ENCODE data around the gene CES5A. TPM values are rescaled to one million over a fixed set of nuclear protein-coding genes. Genes with fewer than 3 reads are reported as not detected.

CES5A gene
- polyA plus RNA-seq, 3 donors: not detected

DNA sequence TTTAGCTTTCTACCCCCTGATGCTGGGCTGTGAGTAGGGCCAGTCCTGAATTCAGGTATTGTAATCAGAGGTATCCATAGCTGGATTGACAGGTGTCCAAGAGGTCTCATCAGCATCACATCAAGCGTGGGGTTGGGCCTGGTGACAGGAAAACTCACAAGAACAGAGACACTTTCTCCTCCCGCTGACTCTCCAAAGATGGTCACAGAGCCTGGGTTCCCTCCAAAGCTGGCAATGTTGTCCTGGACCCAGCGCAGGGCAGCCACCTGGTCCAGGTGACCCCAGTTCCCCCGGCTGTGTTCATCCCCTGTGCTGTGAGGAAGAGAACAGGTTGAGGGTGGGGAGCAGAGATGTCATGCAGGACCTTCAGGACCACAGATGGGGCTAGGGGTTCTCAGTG, 54.0 kb downstream of the CES5A start:
- Mint-ChIP-seq H3K4me3 (no peak overlapping the region), H3K27me3 (ENCODE audit: low read depth in 3 of 3) (peaks cover 8 to 11% (median 8%) of the 10 kb centered on the region in 3 donors), H3K9me3 (peaks cover 0 to 6% (median 0%) of the 10 kb centered on the region in 7 donors), H3K4me1 (peaks cover 17% of the 10 kb centered on the region), H3K36me3 (peaks cover 76 to 85% of the 10 kb centered on the region in 2 donors), H3K27ac (no peak overlapping the region)
- no peaks in the 10 kb centered on the region for H3K9me3 ChIP-seq (replicated peaks in 1 of 2; ENCODE audit: control insufficient read depth in 1 of 2, insufficient read depth in 1 of 2, low read length in 2 of 2)
- WGBS (ENCODE audit: insufficient coverage): 94% methylated on average over 2 of the region's 4 CpGs
- H3K27ac ChIP-seq (ENCODE audit: low read depth in 1 of 2, low read length in 2 of 2): no peak overlapping the region
- no peaks in the 10 kb centered on the region for H3K79me2 ChIP-seq (ENCODE audit: insufficient read depth, low read length)
- no peak for DNase-seq
- intact Hi-C loops (cut with micrococcal nuclease): no loop called here
- peaks cover 42 to 89% of the 10 kb centered on the region in 2 donors for H3K36me3 ChIP-seq (replicated peaks in 1 of 2; ENCODE audit: control insufficient read depth in 1 of 2, insufficient read depth in 2 of 2, low read length in 2 of 2)
- peaks cover 0 to 5% of the 10 kb centered on the region in 2 donors for H3K27me3 ChIP-seq (ENCODE audit: control insufficient read depth in 2 of 2, insufficient read depth in 2 of 2, low read length in 2 of 2)
- no peak overlapping the region for H2AFZ ChIP-seq (ENCODE audit: insufficient read depth, low read depth, low read length, poor library complexity, severe bottlenecking)
- no peaks in the 10 kb centered on the region for H3K4me1 ChIP-seq (ENCODE audit: control insufficient read depth in 1 of 2, insufficient read depth in 2 of 2, low read length in 2 of 2)
- H3K4me3 ChIP-seq (replicated peaks in 1 of 3; ENCODE audit: low read depth in 2 of 3, low read length in 3 of 3): no peak overlapping the region
- no peak overlapping the region for H3K9ac ChIP-seq (ENCODE audit: insufficient read depth, low read length, poor library complexity, severe bottlenecking)
- TF ChIP-seq, protein P1, sequence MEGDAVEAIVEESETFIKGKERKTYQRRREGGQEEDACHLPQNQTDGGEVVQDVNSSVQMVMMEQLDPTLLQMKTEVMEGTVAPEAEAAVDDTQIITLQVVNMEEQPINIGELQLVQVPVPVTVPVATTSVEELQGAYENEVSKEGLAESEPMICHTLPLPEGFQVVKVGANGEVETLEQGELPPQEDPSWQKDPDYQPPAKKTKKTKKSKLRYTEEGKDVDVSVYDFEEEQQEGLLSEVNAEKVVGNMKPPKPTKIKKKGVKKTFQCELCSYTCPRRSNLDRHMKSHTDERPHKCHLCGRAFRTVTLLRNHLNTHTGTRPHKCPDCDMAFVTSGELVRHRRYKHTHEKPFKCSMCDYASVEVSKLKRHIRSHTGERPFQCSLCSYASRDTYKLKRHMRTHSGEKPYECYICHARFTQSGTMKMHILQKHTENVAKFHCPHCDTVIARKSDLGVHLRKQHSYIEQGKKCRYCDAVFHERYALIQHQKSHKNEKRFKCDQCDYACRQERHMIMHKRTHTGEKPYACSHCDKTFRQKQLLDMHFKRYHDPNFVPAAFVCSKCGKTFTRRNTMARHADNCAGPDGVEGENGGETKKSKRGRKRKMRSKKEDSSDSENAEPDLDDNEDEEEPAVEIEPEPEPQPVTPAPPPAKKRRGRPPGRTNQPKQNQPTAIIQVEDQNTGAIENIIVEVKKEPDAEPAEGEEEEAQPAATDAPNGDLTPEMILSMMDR (IDR thresholded peaks at IDR 0.05): no peak
- H3K4me2 ChIP-seq (replicated peaks; ENCODE audit: extremely low read depth, low read length, poor library complexity, severe bottlenecking): no peak overlapping the region
- H4K20me1 ChIP-seq (ENCODE audit: insufficient read depth, low read length): no peaks in the 10 kb centered on the region

DNA sequence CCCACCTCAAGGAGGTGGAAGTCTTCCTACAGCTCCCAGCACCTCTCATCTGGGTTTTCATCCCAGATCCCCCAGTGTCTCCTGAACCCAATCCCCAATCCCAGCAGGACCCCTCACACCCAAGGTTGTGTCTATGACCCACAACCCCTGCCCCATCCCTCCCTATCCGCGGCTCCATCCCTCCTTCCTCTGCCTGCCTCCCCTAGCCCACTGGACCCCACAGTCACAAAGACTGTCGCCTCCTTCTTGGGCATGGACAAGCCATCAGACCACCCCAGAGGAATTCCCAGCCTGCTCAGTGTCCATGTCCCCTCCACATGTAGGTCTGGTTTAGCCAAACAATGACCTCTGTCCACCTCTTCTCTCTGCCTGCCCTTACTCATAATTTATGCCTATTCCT, 54.6 kb downstream of the CES5A start:
- no peak overlapping the region for H2AFZ ChIP-seq (ENCODE audit: insufficient read depth, low read depth, low read length, poor library complexity, severe bottlenecking)
- intact Hi-C loops (cut with micrococcal nuclease): no loop called here
- peaks cover 76 to 82% of the 10 kb centered on the region in 2 donors for H3K36me3 Mint-ChIP-seq

More for the DNA sequence above, 54.6 kb downstream of the CES5A start:
- DNase-seq: no peak
- peaks cover 14% of the 10 kb centered on the region for H3K4me1 Mint-ChIP-seq
- no peak overlapping the region for H3K4me2 ChIP-seq (replicated peaks; ENCODE audit: extremely low read depth, low read length, poor library complexity, severe bottlenecking)
- no peaks in the 10 kb centered on the region for H3K4me1 ChIP-seq (ENCODE audit: control insufficient read depth in 1 of 2, insufficient read depth in 2 of 2, low read length in 2 of 2)
- peak overlapping the region in 1 of 7 donors; percentile 54 for H3K27ac Mint-ChIP-seq
- H3K9ac ChIP-seq (ENCODE audit: insufficient read depth, low read length, poor library complexity, severe bottlenecking): no peak overlapping the region
- peaks cover 0 to 2% of the 10 kb centered on the region in 2 donors for H3K27me3 ChIP-seq (ENCODE audit: control insufficient read depth in 2 of 2, insufficient read depth in 2 of 2, low read length in 2 of 2)
- H3K27ac ChIP-seq (ENCODE audit: low read depth in 1 of 2, low read length in 2 of 2): no peak overlapping the region
- no peaks in the 10 kb centered on the region for H3K79me2 ChIP-seq (ENCODE audit: insufficient read depth, low read length)
- no peak overlapping the region for H3K4me3 ChIP-seq (replicated peaks in 1 of 3; ENCODE audit: low read depth in 2 of 3, low read length in 3 of 3)
- peaks cover 38 to 89% of the 10 kb centered on the region in 2 donors for H3K36me3 ChIP-seq (replicated peaks in 1 of 2; ENCODE audit: control insufficient read depth in 1 of 2, insufficient read depth in 2 of 2, low read length in 2 of 2)
- H3K27me3 Mint-ChIP-seq (ENCODE audit: low read depth in 3 of 3): peaks cover 7 to 11% (median 8%) of the 10 kb centered on the region in 3 donors
- TF ChIP-seq, protein P1 (IDR thresholded peaks at IDR 0.05): no peak
- H3K9me3 ChIP-seq (replicated peaks in 1 of 2; ENCODE audit: control insufficient read depth in 1 of 2, insufficient read depth in 1 of 2, low read length in 2 of 2): no peaks in the 10 kb centered on the region
- 100% methylated on average over 3 of the region's 3 CpGs for WGBS (ENCODE audit: insufficient coverage)
- no peaks in the 10 kb centered on the region for H4K20me1 ChIP-seq (ENCODE audit: insufficient read depth, low read length)
- no peak overlapping the region for H3K4me3 Mint-ChIP-seq
- peaks cover 0 to 8% (median 0%) of the 10 kb centered on the region in 7 donors for H3K9me3 Mint-ChIP-seq
